ENCODE data around the gene REPIN1. TPM values are rescaled to one million over a fixed set of nuclear protein-coding genes. Genes with fewer than 3 reads are reported as not detected.

Gene REPIN1
- total and polyA plus RNA-seq, 4 donors, result 17.1 to 118 (median 55.1) TPM

GRCh38 chr7:150351587-150352194 is 16.9 kb upstream of the REPIN1 start:
- Histone ChIP-seq H3K4me3 (ENCODE audit: low read depth in 1 of 3, low read length in 3 of 3) (no peak overlapping the region), H3K27ac (ENCODE audit: low read depth in 1 of 2, low read length in 2 of 2) (no peak overlapping the region), H3K4me1 (ENCODE audit: control insufficient read depth in 4 of 4, insufficient read depth in 4 of 4, low read length in 3 of 4) (peaks cover 0 to 28% (median 19%) of the 10 kb centered on the region in 4 donors), H3K9ac (ENCODE audit: low read depth in 1 of 2, low read length in 2 of 2) (no peak overlapping the region), H3K27me3 (ENCODE audit: control insufficient read depth in 4 of 4, insufficient read depth in 4 of 4, low read length in 3 of 4) (no peaks in the 10 kb centered on the region), H3K9me3 (ENCODE audit: control insufficient read depth in 4 of 4, low read length in 3 of 4) (no peaks in the 10 kb centered on the region), H3K36me3 (ENCODE audit: control insufficient read depth in 4 of 4, insufficient read depth in 3 of 4, low read depth in 1 of 4, low read length in 3 of 4) (peaks cover 0 to 2% (median 0%) of the 10 kb centered on the region in 4 donors)
- DNase-seq (ENCODE audit: low spot score), result no peak
- TF ChIP-seq NR2F2 (IDR thresholded peaks at IDR 0.05) (no peak), FOXA2 (IDR thresholded peaks at IDR 0.05) (no peak), RAD21 (IDR thresholded peaks at IDR 0.05) (no peak), CTCF (IDR thresholded peaks at IDR 0.05; ENCODE audit: low read depth, low read length, missing input control) (no peak), FOXA1 (IDR thresholded peaks at IDR 0.05) (no peak), YY1 (IDR thresholded peaks at IDR 0.05) (no peak), TAF1 (conservative IDR thresholded peaks at IDR 0.05) (no peak), REST (IDR thresholded peaks at IDR 0.05) (no peak), RXRA (IDR thresholded peaks at IDR 0.05) (no peak), GABPA (IDR thresholded peaks at IDR 0.05 in 1 of 2, conservative IDR thresholded peaks at IDR 0.05 in 1 of 2) (no peak), MAX (IDR thresholded peaks at IDR 0.05) (no peak)
- 74% methylated on average over 8 of the region's 8 CpGs for WGBS

- Histone ChIP-seq H3K4me1 (ENCODE audit: control insufficient read depth in 4 of 4, insufficient read depth in 4 of 4, low read length in 3 of 4) (peaks cover 0 to 29% (median 20%) of the 10 kb centered on the region in 4 donors), H3K27me3 (ENCODE audit: control insufficient read depth in 4 of 4, insufficient read depth in 4 of 4, low read length in 3 of 4) (no peaks in the 10 kb centered on the region), H3K9me3 (ENCODE audit: control insufficient read depth in 4 of 4, low read length in 3 of 4) (no peaks in the 10 kb centered on the region), H3K27ac (ENCODE audit: low read depth in 1 of 2, low read length in 2 of 2) (peak overlapping the region; percentile 83), H3K36me3 (ENCODE audit: control insufficient read depth in 4 of 4, insufficient read depth in 3 of 4, low read depth in 1 of 4, low read length in 3 of 4) (no peaks in the 10 kb centered on the region), H3K4me3 (ENCODE audit: low read depth in 1 of 3, low read length in 3 of 3) (no peak overlapping the region), H3K9ac (ENCODE audit: low read depth in 1 of 2, low read length in 2 of 2) (peak overlapping the region; percentile 54 to 64)
- no peak for DNase-seq (ENCODE audit: low spot score)
- 87% methylated on average over 1 of the region's 1 CpG for WGBS
- no peak for TF ChIP-seq FOXA1 (IDR thresholded peaks at IDR 0.05)
- TF ChIP-seq CTCF (IDR thresholded peaks at IDR 0.05; ENCODE audit: low read depth, low read length, missing input control), result no peak
- TF ChIP-seq GABPA (IDR thresholded peaks at IDR 0.05 in 1 of 2, conservative IDR thresholded peaks at IDR 0.05 in 1 of 2), result no peak
- TF ChIP-seq REST (IDR thresholded peaks at IDR 0.05), result no peak
- no peak for TF ChIP-seq ATF3 (IDR thresholded peaks at IDR 0.05)
- no peak for TF ChIP-seq FOXA2 (IDR thresholded peaks at IDR 0.05)
- TF ChIP-seq HNF4A (conservative IDR thresholded peaks at IDR 0.05), result no peak
- TF ChIP-seq ZBTB33 (IDR thresholded peaks at IDR 0.05), result no peak
- TF ChIP-seq RAD21 (IDR thresholded peaks at IDR 0.05), result no peak
- no peak for TF ChIP-seq YY1 (IDR thresholded peaks at IDR 0.05)
- TF ChIP-seq NR2F2 (IDR thresholded peaks at IDR 0.05), result no peak
- no peak for TF ChIP-seq RXRA (IDR thresholded peaks at IDR 0.05)
- no peak for TF ChIP-seq MAX (IDR thresholded peaks at IDR 0.05)
- TF ChIP-seq EGR1 (IDR thresholded peaks at IDR 0.05; ENCODE audit: low read depth in 2 of 2), result no peak
- no peak for TF ChIP-seq SP1 (IDR thresholded peaks at IDR 0.05)
These were observed 13.0 kb upstream of the REPIN1 start for GRCh38 chr7:150355666-150356059.
